Hepatocyte (in vitro differentiated cells): ENCODE results near the gene CELF3.

Source experiments
- CTCF ChIP-seq: fragments of 200-600 bp; sonication (generic); IDR thresholded peaks from 2 replicates; pipeline ENCODE4 v1.5.1; 2016; ENCODE audit warnings: antibody characterized with exemption, mild to moderate bottlenecking; ENCODE audit not compliant: poor library complexity
- EZH2 ChIP-seq: fragments of 200-600 bp; sonication (generic); IDR thresholded peaks from 2 replicates; pipeline ENCODE4 v1.6.1; 2016; ENCODE audit warnings: antibody characterized with exemption, mild to moderate bottlenecking, borderline replicate concordance

- TF ChIP-seq CTCF, result no peak
- no peak for TF ChIP-seq EZH2
Measured at GRCh38 chr1:151714820-151715725, 1.5 kb downstream of the CELF3 start.
